ENCODE results near the gene BRMS1.
"Not testable (repeated sequence)": the region's sequence is repeated elsewhere in the genome, so short reads cannot be mapped to it uniquely, and the experiment has no call there.

Gene BRMS1

GRCh38 chr11:66324664-66325063, 20.2 kb downstream of the BRMS1 start:
- no peak for DNase-seq (ENCODE audit: low read depth in 2 of 2)

- no peak for DNase-seq (ENCODE audit: low read depth in 2 of 2)
Measured at GRCh38 chr11:66323684-66324083, 21.2 kb downstream of the BRMS1 start.

DNA sequence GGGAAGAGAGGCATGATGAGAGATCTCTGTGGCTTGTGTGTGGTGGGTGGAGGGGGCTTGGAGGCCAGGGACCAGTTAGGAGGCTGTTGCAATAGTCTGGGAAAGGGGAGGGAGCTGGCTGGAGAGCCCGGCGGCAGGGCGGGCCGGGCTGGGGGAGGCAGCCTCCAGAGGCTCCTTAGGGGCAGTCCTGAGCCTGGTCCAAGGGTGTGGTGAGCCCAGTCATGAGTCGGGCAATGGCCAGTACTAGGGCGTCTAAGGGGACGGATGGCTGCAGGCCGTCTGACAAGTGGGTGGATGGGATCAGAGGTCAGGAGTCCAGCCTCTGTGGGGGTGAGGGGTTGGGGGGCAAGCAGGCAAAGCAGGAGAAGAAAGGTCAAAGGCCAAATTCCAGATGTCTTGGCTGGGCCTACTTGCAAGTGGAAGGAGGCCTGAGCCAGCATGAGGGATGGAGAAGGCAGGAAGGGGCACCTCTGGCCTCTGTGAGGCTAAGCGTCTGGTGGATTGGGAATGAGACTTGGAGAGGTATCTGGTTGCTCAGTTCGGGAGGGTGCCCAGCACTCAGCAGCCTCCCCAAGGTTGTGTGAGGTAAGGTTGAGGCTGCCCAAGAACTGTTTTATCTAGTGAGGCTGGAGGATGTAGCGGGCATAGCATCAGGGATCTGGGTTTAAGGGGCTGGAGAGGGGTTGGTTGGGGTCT, 22.0 kb downstream of the BRMS1 start:
- DNase-seq (ENCODE audit: low read depth in 2 of 2): no peak

- DNase-seq (ENCODE audit: low read depth in 2 of 2): no peak
Measured at GRCh38 chr11:66321606-66322005, 23.3 kb downstream of the BRMS1 start.

DNA sequence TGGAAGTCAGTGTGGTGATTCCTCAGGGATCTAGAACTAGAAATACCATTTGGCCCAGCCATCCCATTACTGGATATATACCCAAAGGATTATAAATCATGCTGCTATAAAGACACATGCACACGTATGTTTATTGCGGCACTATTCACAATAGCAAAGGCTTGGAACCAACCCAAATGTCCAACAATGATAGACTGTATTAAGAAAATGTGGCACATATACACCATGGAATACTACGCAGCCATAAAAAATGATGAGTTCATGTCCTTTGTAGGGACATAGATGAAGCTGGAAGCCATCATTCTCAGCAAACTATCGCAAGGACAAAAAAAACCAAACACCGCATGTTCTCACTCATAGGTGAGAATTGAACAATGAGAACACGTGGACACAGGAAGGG, 24.2 kb downstream of the BRMS1 start:
- not testable (repeated sequence) for DNase-seq (ENCODE audit: low read depth in 2 of 2)

DNA sequence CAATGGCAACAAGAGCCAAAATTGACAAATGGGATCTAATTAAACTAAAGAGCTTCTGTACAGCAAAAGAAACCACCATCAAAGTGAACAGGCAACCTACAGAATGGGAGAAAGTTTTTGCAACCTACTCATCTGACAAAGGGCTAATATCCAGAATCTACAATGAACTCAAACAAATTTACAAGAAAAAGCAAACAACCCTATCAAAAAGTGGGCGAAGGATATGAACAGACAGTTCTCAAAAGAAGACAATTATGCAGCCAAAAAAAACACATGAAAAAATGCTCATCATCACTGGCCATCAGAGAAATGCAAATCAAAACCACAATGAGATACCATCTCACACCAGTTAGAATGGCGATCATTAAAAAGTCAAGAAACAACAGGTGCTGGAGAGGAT, 24.6 kb downstream of the BRMS1 start:
- DNase-seq (ENCODE audit: low read depth in 2 of 2): not testable (repeated sequence)

- no peak for DNase-seq (ENCODE audit: low read depth in 2 of 2)
Measured at GRCh38 chr11:66318600-66318970, 26.3 kb downstream of the BRMS1 start.

- DNase-seq (ENCODE audit: low read depth in 2 of 2): peak in 1 of 2 donors; percentile 55
Measured at GRCh38 chr11:66317723-66318599, 26.9 kb downstream of the BRMS1 start.

DNA sequence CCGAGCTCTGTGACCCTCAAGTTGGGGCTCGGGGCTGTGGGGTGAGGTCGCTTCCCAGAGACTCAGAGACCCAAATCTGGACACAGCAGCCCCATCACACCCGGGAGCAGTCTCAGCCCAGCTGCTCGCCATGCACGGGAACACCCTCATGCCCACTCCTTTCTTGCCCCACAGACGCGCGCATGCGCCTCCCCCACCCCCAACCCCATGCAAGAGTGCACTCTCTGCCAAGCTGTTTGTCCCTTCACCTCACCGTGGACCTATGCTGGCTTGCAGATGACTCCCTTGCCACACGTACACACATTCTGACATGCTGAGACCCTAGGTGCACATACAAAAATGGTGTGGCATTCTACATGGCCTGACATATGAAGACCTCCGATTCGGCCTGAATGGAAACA, 27.6 kb downstream of the BRMS1 start:
- no peak for DNase-seq (ENCODE audit: low read depth in 2 of 2)

DNA sequence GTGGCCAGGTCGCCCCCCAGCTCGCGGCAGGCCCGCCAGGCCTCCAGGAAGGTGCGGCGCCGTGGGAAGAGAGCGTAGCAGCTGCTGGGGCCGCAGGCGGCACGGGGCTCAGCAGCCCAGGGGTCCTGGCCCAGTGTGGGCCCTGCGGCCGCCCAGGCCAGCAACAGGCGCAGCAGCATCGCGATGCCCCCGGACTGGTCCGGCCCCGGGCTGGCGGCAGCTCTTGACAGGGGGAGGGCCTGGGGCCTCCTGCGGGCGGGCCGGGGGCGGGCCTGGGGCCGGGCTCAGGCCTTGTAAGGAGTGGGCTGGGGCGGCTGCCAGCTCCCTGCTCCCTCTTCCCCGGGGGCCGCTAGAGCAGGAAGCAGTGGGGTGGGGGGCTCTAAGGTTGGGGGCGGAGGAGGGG, 28.1 kb downstream of the BRMS1 start, which contains the start of gene CD248:
Gene CD248, minus strand, starts transcription at position 196 of the 403 bp plus-strand sequence. Its CDS starts 17 bp downstream, at position 179.
- no peak for DNase-seq (ENCODE audit: low read depth in 2 of 2)

DNA sequence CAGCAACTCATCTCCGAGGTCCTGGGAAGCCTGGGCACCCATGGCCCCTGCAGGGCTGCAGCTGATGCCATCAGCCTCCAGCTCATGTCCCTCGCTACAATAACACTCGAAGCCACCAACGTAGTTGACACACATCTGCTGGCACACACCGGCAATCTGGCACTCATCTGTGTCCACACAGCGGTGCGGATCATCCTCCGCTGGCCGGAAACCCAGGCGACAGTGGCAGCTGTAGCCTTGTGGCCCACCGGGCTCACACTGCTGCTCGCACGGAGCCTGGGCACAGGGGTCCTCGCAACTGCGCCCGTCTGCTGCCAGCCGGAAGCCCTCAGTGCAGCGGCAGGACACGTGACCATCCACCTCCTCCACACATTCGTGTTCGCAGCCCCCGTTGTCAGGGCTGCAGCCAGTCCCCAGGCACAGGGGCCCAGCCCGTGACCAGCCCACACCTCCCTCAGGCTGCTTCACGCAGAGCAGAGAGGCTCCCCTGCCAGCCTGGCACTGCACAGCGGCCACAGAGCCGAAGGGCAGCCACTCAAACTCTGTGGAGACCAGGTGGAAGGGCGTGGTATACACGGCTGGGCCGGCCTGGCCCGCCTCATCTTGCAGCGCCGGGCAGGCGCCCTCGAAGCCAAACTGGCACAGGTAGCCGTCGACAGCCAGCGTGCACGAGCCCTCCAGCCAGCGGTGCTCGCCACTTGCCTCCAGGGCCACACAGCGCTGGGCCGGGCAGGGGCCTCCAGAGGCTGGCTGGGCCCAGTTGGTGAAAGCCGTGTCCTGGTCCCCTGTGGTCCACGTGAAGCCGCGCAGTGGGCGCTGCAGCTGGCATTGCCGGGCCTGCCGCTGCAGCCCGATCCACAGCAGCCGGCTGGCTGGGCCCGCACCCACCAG, 28.7 kb downstream of the BRMS1 start:
- DNase-seq (ENCODE audit: low read depth in 2 of 2): no peak

GRCh38 chr11:66315498-66315885, 29.4 kb downstream of the BRMS1 start:
- no peak for DNase-seq (ENCODE audit: low read depth in 2 of 2)

- DNase-seq (ENCODE audit: low read depth in 2 of 2): no peak
Measured at GRCh38 chr11:66314561-66315497, 30.1 kb downstream of the BRMS1 start.

- DNase-seq (ENCODE audit: low read depth in 2 of 2): no peak
Measured at GRCh38 chr11:66314186-66314501, 30.8 kb downstream of the BRMS1 start.

DNA sequence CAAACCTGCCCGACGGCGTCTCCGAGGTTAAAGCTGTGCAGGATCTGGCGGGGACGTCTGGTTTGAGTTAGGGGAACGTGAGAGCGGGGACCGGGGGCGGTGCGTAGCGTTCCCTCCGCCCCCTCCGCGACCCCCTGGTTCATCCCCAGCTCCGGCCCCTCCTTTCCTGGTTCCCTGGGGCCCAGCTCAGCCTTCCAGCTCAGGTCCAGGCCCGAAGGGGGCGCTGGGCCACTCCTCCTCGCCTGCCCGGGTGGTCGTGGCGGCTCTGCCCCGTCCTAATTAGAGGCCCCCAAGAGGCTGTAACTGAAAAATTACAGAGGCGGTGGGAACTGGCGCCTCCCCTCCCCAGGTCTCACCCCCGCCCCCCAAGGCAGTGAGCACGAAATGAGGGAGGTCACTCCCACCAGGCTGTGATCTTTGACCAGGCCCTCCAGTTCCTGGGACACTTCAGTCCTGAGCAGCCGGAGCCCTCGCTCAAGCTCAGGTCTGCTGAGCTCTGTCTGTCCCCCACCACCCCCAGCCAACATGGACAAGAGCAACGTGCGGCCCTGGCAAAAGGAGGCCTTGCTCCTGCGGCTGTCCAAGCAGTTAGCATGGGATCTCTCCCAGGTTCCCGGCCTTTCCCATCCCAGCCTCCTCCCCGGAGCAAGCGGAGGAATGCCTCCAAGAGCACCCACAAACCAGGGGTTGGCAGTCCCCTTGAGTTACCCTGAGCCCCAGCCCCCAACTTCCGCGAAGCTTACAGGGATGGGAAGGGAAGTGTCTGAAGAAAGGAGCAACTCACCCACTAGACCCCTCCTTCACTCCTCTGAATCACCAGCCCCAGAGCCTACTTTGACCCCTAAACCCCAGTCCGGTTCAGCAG, 31.4 kb downstream of the BRMS1 start:
- no peak for DNase-seq (ENCODE audit: low read depth in 2 of 2)

DNA sequence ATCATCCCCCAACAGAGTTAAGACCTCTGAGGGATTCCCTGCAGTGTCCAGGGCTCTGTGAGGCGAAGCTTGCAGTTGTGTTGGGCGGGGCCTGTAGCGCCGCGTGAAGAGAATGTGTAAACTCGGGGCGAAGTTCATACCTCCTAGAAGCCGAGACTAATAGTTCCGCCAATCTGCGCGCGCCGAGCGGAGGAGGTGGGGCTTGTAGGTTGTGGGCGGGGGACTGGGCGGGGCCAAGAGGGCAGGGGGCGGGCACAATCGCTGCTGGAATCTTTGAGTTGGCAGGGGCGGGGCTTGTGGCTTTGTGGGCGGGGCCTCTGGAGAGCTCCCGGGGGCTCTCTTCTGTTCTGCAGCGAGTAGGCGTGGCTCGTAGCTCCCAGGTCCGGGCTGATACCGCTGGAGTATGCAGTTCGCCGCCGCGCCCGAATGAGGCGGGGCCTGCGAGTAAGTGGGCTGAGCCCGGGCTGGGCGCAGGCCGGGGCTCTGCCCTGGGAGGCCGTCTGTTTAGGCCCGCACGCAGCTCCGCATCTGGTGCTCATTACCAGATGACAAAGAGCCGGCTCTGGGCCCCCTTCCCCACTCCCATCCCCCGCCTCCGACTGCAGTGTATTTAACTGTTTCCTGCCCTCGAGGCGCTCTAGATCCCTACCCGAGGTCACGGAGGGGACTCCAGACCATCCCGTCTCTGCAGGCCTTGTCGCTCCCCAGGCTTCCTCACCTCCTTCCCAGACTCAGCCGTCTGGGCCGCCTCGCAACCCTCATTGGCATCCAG, 32.2 kb downstream of the BRMS1 start:
- peak; percentile 98 for DNase-seq (ENCODE audit: low read depth in 2 of 2)

- DNase-seq (ENCODE audit: low read depth in 2 of 2): peak; percentile 98
Measured at GRCh38 chr11:66311965-66312548, 32.8 kb downstream of the BRMS1 start.

- DNase-seq (ENCODE audit: low read depth in 2 of 2): no peak
Measured at GRCh38 chr11:66311470-66311964, 33.4 kb downstream of the BRMS1 start.
